CD4-positive, CD25-positive, alpha-beta regulatory T cell (primary cell): ENCODE measurements around the gene KRT16. TPM values are rescaled to one million over a fixed set of nuclear protein-coding genes. Genes with fewer than 3 reads are reported as not detected.
"Not testable (repeated sequence)": the region's sequence is repeated elsewhere in the genome, so short reads cannot be mapped to it uniquely, and the experiment has no call there.

Source experiments
- ATAC-seq, 2 donors: fragments of 150-1000 bp; cut with Tn5 transposase; one replicate each; pipeline ENCODE4 v1.10.0; 2021; ENCODE audit warnings: low read depth in 2 of 2, moderate number of reproducible peaks in 2 of 2, moderate library complexity in 1 of 2
- DNase-seq, 3 donors: peaks; one replicate each; pipeline versions ENCODE4 v3.0.0 to v3.0.0-alpha.2; 2012 to 2022; ENCODE audit warnings: mixed read lengths in 1 of 3
- H3K27ac ChIP-seq: one replicate; pipeline ENCODE4 v1.7.0; 2013; ENCODE audit warnings: mild to moderate bottlenecking, low read length; ENCODE audit not compliant: insufficient read depth, poor library complexity, severe bottlenecking
- H3K27me3 ChIP-seq: one replicate; pipeline ENCODE4 v1.7.0; 2013; ENCODE audit warnings: low read length; ENCODE audit not compliant: control insufficient read depth, insufficient read depth
- H3K36me3 ChIP-seq: one replicate; pipeline ENCODE4 v1.7.0; 2013; ENCODE audit warnings: mild to moderate bottlenecking, low read length, moderate library complexity; ENCODE audit not compliant: control insufficient read depth, insufficient read depth
- H3K4me1 ChIP-seq: 2 replicates; pipeline ENCODE4 v1.7.0; 2013; ENCODE audit warnings: mild to moderate bottlenecking, low read length; ENCODE audit not compliant: insufficient read depth, control insufficient read depth, poor library complexity, severe bottlenecking
- H3K4me3 ChIP-seq: one replicate; pipeline ENCODE4 v1.7.0; 2013; ENCODE audit warnings: low read depth, mild to moderate bottlenecking, low read length, moderate library complexity
- H3K9me3 ChIP-seq, 2 experiments: 1 replicate in 1 of 2; 2 replicates in 1 of 2; pipeline ENCODE4 v1.7.0; 2013; ENCODE audit warnings: low read length in 2 of 2, mild to moderate bottlenecking in 1 of 2, moderate library complexity in 1 of 2; ENCODE audit not compliant: control insufficient read depth in 2 of 2
- H3K27ac Mint-ChIP-seq, 3 donors: one replicate each; pipeline ENCODE4 v1.8.0; 2020 to 2022; ENCODE audit warnings: mild to moderate bottlenecking in 3 of 3, mixed read lengths in 3 of 3, moderate library complexity in 2 of 3
- H3K27me3 Mint-ChIP-seq: one replicate; pipeline ENCODE4 v1.8.0; 2022; ENCODE audit warnings: mild to moderate bottlenecking, mixed read lengths
- H3K36me3 Mint-ChIP-seq: one replicate; pipeline ENCODE4 v1.8.0; 2020; ENCODE audit warnings: mixed read lengths
- H3K4me1 Mint-ChIP-seq, 4 donors: one replicate each; pipeline ENCODE4 v1.8.0; 2020 to 2022; ENCODE audit warnings: mixed read lengths in 4 of 4, mild to moderate bottlenecking in 1 of 4
- H3K4me3 Mint-ChIP-seq, 4 donors: one replicate each; pipeline ENCODE4 v1.8.0; 2020 to 2022; ENCODE audit warnings: mild to moderate bottlenecking in 4 of 4, mixed read lengths in 4 of 4, moderate library complexity in 3 of 4
- H3K9me3 Mint-ChIP-seq, 7 donors: one replicate each; pipeline ENCODE4 v1.8.0; 2020 to 2022; ENCODE audit warnings: mixed read lengths in 7 of 7, mild to moderate bottlenecking in 3 of 7, moderate library complexity in 2 of 7
- polyA plus RNA-seq, 4 donors: library from polyadenylated mRNA; unstranded; fragments of 300-500 nt; fragmentation: Illumina TruSeq; gene quantifications; one replicate each; pipeline ENCODE4 v1.2.3, GENCODE V29; 2021
- total RNA-seq: library from RNA; stranded (reverse); gene quantifications from one replicate; pipeline ENCODE4 v1.2.3, GENCODE V29; 2022

The KRT16 gene
- total and polyA plus RNA-seq, 5 donors from 2014 or later = not detected

DNA sequence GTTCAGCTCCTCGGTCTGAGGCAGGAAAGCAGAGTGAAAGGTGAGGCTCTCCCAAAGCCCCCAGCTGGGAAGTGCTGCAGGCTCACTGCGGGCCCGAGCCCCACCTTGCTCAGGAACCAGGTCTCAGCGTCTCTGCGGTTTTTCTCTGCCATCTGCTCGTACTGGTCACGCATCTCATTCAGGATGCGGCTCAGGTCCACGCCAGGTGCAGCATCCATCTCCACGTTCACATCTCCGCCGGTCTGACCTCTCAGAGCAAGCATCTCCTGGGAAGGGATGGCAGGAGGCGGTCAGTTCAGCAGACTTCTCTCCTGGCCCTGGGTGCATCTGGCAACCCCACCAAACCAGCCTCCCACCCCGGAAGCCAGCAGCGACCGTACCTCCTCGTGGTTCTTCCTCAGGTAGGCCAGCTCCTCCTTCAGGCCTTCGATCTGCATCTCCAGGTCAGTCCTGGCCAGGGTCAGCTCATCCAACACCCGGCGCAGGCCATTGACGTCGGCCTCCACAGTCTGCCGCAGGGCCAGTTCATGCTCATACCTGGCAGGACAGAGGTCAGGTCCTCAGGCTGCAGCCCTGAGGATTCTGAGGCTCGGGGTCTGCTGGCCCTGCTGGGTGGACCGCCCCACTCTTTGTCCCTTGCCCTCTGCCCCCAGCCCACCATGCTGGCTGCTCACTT, 1.5 kb downstream of the KRT16 start:
- Histone ChIP-seq H3K4me1 (no peaks in the 10 kb centered on the region), H3K27ac (no peak overlapping the region), H3K36me3 (no peaks in the 10 kb centered on the region), H3K4me3 (no peak overlapping the region), H3K9me3 (peaks cover 6% of the 10 kb centered on the region in 2 experiments), H3K27me3 (no peaks in the 10 kb centered on the region)
- ATAC-seq = no peak
- Mint-ChIP-seq H3K9me3 (peaks cover 0 to 14% (median 5%) of the 10 kb centered on the region in 7 donors), H3K4me3 (no peak overlapping the region), H3K27ac (no peak overlapping the region), H3K4me1 (no peaks in the 10 kb centered on the region), H3K36me3 (peaks cover 4% of the 10 kb centered on the region), H3K27me3 (peaks cover 9% of the 10 kb centered on the region)
- DNase-seq = no peak

- H3K4me1 Mint-ChIP-seq, H3K27me3 ChIP-seq, H3K27ac ChIP-seq, ATAC-seq, H3K4me3 Mint-ChIP-seq, DNase-seq, H3K9me3 ChIP-seq, H3K4me3 ChIP-seq, H3K36me3 ChIP-seq, H3K27ac Mint-ChIP-seq, H3K4me1 ChIP-seq, H3K36me3 Mint-ChIP-seq, H3K27me3 Mint-ChIP-seq: not testable (repeated sequence)
- peaks cover 0 to 20% (median 7%) of the 10 kb centered on the region in 7 donors for H3K9me3 Mint-ChIP-seq
Observed at GRCh38 chr17:41610061-41610517, 2.5 kb downstream of the KRT16 start.

DNA sequence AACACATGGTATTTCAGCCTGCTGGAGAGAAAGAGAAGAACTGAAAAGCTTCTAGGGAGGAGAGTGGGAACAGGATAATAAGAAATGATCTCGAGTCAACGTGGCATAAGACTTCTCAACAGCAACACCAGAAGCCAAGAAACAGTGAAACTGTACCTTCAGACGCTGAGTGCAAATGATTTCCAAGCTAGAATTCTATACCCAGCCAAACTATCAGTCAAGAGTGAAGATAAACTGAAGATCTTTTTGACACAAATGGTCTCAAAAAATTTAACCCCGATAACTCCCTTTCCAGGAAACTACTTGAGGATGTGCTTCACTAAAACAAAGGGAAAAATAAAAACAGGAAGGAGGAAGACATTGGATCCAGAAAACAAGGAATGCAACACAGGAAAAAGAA, 5.6 kb downstream of the KRT16 start:
- H3K27me3 Mint-ChIP-seq = peaks cover 11% of the 10 kb centered on the region

GRCh38 chr17:41602524-41602923, 10.0 kb downstream of the KRT16 start:
- H3K36me3 Mint-ChIP-seq = peaks cover 7% of the 10 kb centered on the region
- H3K27me3 ChIP-seq = peaks cover 7% of the 10 kb centered on the region
- H3K9me3 ChIP-seq = peaks cover 6% of the 10 kb centered on the region in 2 experiments
- H3K9me3 Mint-ChIP-seq = peaks cover 2 to 17% (median 6%) of the 10 kb centered on the region in 7 donors
- no peak overlapping the region for H3K27ac ChIP-seq
- ATAC-seq (no peak), DNase-seq (no peak)
- no peak overlapping the region for H3K4me3 ChIP-seq
- H3K36me3 ChIP-seq = no peaks in the 10 kb centered on the region
- H3K27ac Mint-ChIP-seq = no peak overlapping the region
- H3K4me3 Mint-ChIP-seq = no peak overlapping the region
- H3K4me1 ChIP-seq = no peaks in the 10 kb centered on the region
- no peaks in the 10 kb centered on the region for H3K4me1 Mint-ChIP-seq
- H3K27me3 Mint-ChIP-seq = peaks cover 11% of the 10 kb centered on the region

More for the DNA sequence above, 5.6 kb downstream of the KRT16 start:
- not testable (repeated sequence) for ATAC-seq, H3K27me3 ChIP-seq, H3K36me3 Mint-ChIP-seq, H3K27ac Mint-ChIP-seq, H3K4me3 ChIP-seq, H3K27ac ChIP-seq, H3K4me1 Mint-ChIP-seq, DNase-seq, H3K4me3 Mint-ChIP-seq, H3K36me3 ChIP-seq, H3K4me1 ChIP-seq, H3K9me3 ChIP-seq
- H3K9me3 Mint-ChIP-seq = peaks cover 2 to 20% (median 7%) of the 10 kb centered on the region in 7 donors

GRCh38 chr17:41600318-41600717, 12.2 kb downstream of the KRT16 start:
- Mint-ChIP-seq H3K27ac (no peak overlapping the region), H3K4me1 (no peaks in the 10 kb centered on the region), H3K36me3 (no peaks in the 10 kb centered on the region), H3K4me3 (no peak overlapping the region), H3K9me3 (peaks cover 0 to 3% (median 0%) of the 10 kb centered on the region in 7 donors), H3K27me3 (peaks cover 6% of the 10 kb centered on the region)
- DNase-seq (no peak), ATAC-seq (no peak)
- Histone ChIP-seq H3K9me3 (no peaks in the 10 kb centered on the region), H3K4me1 (no peaks in the 10 kb centered on the region), H3K4me3 (no peak overlapping the region), H3K36me3 (no peaks in the 10 kb centered on the region), H3K27ac (no peak overlapping the region), H3K27me3 (peaks cover 7% of the 10 kb centered on the region)

DNA sequence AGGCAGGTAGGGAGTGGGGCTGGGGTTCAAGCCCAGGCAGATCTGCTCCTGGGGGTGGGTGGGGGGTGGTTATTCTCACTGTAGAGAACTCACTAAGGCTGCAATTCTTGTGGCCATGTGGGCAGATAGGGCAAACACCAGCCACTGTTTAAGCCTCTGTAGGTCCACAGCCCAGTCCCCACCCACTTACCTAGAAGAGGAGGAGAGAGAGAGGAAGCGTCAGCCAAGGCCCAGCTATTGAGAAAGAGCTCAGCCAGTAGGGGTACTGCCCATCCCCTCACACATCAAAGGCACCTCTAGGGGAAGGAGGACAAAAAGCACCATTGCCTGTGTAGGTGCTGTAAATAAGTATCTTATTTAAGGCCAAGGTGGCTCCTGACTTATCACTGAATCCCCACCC, 12.9 kb downstream of the KRT16 start:
- peaks cover 0 to 2% (median 0%) of the 10 kb centered on the region in 7 donors for H3K9me3 Mint-ChIP-seq
- DNase-seq = no peak
- peaks cover 6% of the 10 kb centered on the region for H3K27me3 Mint-ChIP-seq
- H3K4me3 Mint-ChIP-seq = no peak overlapping the region
- Histone ChIP-seq H3K36me3 (no peaks in the 10 kb centered on the region), H3K27ac (no peak overlapping the region), H3K9me3 (no peaks in the 10 kb centered on the region), H3K4me1 (no peaks in the 10 kb centered on the region), H3K27me3 (peaks cover 7% of the 10 kb centered on the region), H3K4me3 (no peak overlapping the region)
- H3K27ac Mint-ChIP-seq = no peak overlapping the region
- no peak for ATAC-seq
- H3K36me3 Mint-ChIP-seq = no peaks in the 10 kb centered on the region
- no peaks in the 10 kb centered on the region for H3K4me1 Mint-ChIP-seq

DNA sequence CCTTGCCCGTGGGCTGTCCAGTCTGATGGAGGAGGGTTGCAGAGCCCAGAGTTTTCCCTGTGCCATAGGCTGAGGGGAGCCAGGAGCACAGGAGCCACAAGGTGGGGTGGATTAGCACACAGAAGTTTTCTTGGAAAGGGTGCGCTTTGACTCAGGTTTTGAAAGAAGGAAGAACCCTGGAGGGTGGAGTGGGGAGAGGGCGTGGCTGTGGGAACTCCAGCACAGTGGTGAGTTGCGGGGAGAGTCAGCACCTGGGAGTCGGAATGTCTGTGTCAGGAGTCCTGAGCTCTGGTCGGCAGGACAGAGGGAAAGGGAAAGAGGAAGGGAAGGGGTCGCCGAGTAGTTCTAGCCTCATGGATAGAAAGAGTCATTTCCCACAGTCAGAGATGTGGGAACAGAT, 17.0 kb downstream of the KRT16 start:
- Histone ChIP-seq H3K4me1 (no peaks in the 10 kb centered on the region), H3K9me3 (no peaks in the 10 kb centered on the region), H3K36me3 (no peaks in the 10 kb centered on the region), H3K27me3 (peaks cover 3% of the 10 kb centered on the region), H3K27ac (no peak overlapping the region), H3K4me3 (no peak overlapping the region)
- Mint-ChIP-seq H3K4me3 (no peak overlapping the region), H3K4me1 (no peaks in the 10 kb centered on the region), H3K36me3 (no peaks in the 10 kb centered on the region), H3K27ac (peak overlapping the region in 1 of 3 donors; percentile 60), H3K9me3 (peaks cover 0 to 2% (median 0%) of the 10 kb centered on the region in 7 donors), H3K27me3 (peaks cover 13% of the 10 kb centered on the region)
- ATAC-seq = no peak
- DNase-seq = no peak

- Mint-ChIP-seq H3K4me1 (no peaks in the 10 kb centered on the region), H3K27ac (no peak overlapping the region), H3K27me3 (peaks cover 13% of the 10 kb centered on the region), H3K4me3 (no peak overlapping the region), H3K9me3 (peaks cover 0 to 2% (median 0%) of the 10 kb centered on the region in 7 donors), H3K36me3 (no peaks in the 10 kb centered on the region)
- ATAC-seq = no peak
- no peak for DNase-seq
- H3K27ac ChIP-seq = no peak overlapping the region
- no peaks in the 10 kb centered on the region for H3K9me3 ChIP-seq
- H3K27me3 ChIP-seq = no peaks in the 10 kb centered on the region
- H3K4me1 ChIP-seq = no peaks in the 10 kb centered on the region
- no peaks in the 10 kb centered on the region for H3K36me3 ChIP-seq
- no peak overlapping the region for H3K4me3 ChIP-seq
Observed at GRCh38 chr17:41594363-41594915, 18.1 kb downstream of the KRT16 start.
